HepG2 (cell line): Measurements from ENCODE around the gene PCSK7. TPM values are rescaled to one million over a fixed set of nuclear protein-coding genes. Genes with fewer than 3 reads are reported as not detected.
A peak's percentile ranks its signal among the peaks of the same experiment; 100 is the strongest.

Experiments
- ATAC-seq: fragments of 200-7000 bp; cut with Tn5 transposase; 3 replicates; pipeline ENCODE4 v1.9.1; 2020; ENCODE audit warnings: mild to moderate bottlenecking, moderate library complexity
- BruUV-seq: library from RNA; stranded (reverse); fragments of 400-500 nt; replicated peaks from 2 replicates; lab custom pipeline; 2021; lab: Mats Ljungman, UMichigan
- CTCF ChIA-PET: fragments of 300-600 bp; formaldehyde crosslinking; extraction: SDS; loops from one replicate; lab custom pipeline; 2021; ENCODE audit warnings: low total read pairs, inconsistent platforms, low intra/inter-chr PET ratio; lab: Yijun Ruan, JAX
- POLR2A ChIA-PET: fragments of 350-600 bp; sonication (Branson Sonifier 250); formaldehyde crosslinking; loops from one replicate; lab custom pipeline; 2020; ENCODE audit warnings: antibody characterized with exemption, inconsistent platforms; lab: Yijun Ruan, JAX
- DNase-seq: peaks from one replicate; pipeline ENCODE4 v3.0.0-alpha.2; 2015; ENCODE audit warnings: low spot score
- FAIRE-seq: peaks from 3 replicates; lab custom pipeline; 2011; peaks lifted over from hg19 to GRCh38; lab: Jason Lieb, UNC
- H2AFZ ChIP-seq: one replicate; pipeline ENCODE4 v1.6.1; 2011; ENCODE audit warnings: low read length, inconsistent platforms
- H3K27ac ChIP-seq: fragments of 300-600 bp; 3 replicates; pipeline ENCODE4 v1.8.0; 2011; ENCODE audit warnings: mixed run types, mild to moderate bottlenecking, mixed read lengths, low read length, inconsistent platforms; ENCODE audit not compliant: insufficient read depth; ENCODE audit errors: extremely low read length
- H3K27me3 ChIP-seq, 2 experiments: fragments of 200-600 bp in 1 of 2; 2 replicates in 1 of 2; 3 replicates in 1 of 2; pipeline versions ENCODE4 v1.6.0 to v1.8.0; 2011; ENCODE audit warnings: low read length in 2 of 2, mild to moderate bottlenecking in 2 of 2, moderate library complexity in 2 of 2, inconsistent platforms in 1 of 2; ENCODE audit not compliant: insufficient read depth in 2 of 2, control insufficient read depth in 1 of 2
- H3K36me3 ChIP-seq, 2 experiments: fragments of 200-600 bp in 1 of 2; replicated peaks in 1 of 2; 2 replicates in 1 of 2; 3 replicates in 1 of 2; pipeline versions ENCODE4 v1.5.1 to v1.8.0; 2011; ENCODE audit warnings: low read length in 2 of 2, inconsistent platforms in 1 of 2; ENCODE audit not compliant: insufficient read depth in 2 of 2, control insufficient read depth in 1 of 2
- H3K4me1 ChIP-seq: 2 replicates; pipeline ENCODE4 v1.5.1; 2012; ENCODE audit warnings: low read length, inconsistent platforms; ENCODE audit not compliant: insufficient read depth
- H3K4me2 ChIP-seq: 2 replicates; pipeline ENCODE4 v1.6.0; 2011; ENCODE audit warnings: low read depth, low read length, inconsistent platforms
- H3K4me3 ChIP-seq, 3 experiments: fragments of 200-600 bp in 1 of 3; sonication (generic), shearing (Covaris generic) in 1 of 3; replicated peaks in 1 of 3; 2 replicates each; pipeline ENCODE4 v1.5.1; 2011 to 2016; ENCODE audit warnings: low read length in 3 of 3, inconsistent platforms in 2 of 3, low read depth in 2 of 3, mild to moderate bottlenecking in 2 of 3, control low read depth in 1 of 3, mixed read lengths in 1 of 3; ENCODE audit not compliant: insufficient read depth in 1 of 3
- H3K79me2 ChIP-seq: one replicate; pipeline ENCODE4 v1.6.1; 2011; ENCODE audit warnings: low read length, inconsistent platforms; ENCODE audit not compliant: insufficient read depth
- H3K9ac ChIP-seq: 2 replicates; pipeline ENCODE4 v1.6.0; 2011; ENCODE audit warnings: mild to moderate bottlenecking, low read depth, low read length, inconsistent platforms; ENCODE audit not compliant: insufficient read depth
- H3K9me3 ChIP-seq: 2 replicates; pipeline ENCODE4 v1.5.1; 2012; ENCODE audit warnings: mild to moderate bottlenecking, low read length
- H4K20me1 ChIP-seq: 2 replicates; pipeline ENCODE4 v1.6.0; 2011; ENCODE audit warnings: inconsistent platforms, mild to moderate bottlenecking, low read length, moderate library complexity; ENCODE audit not compliant: insufficient read depth
- GABPB1 ChIP-seq: IDR thresholded peaks from 2 replicates; pipeline ENCODE4 v1.6.1; 2016; ENCODE audit warnings: mild to moderate bottlenecking, missing genetic modification reagents, moderate library complexity, missing compliant biosample characterization
- PAF1 ChIP-seq: IDR thresholded peaks from 2 replicates; pipeline ENCODE4 v1.6.1; 2016; ENCODE audit warnings: missing genetic modification reagents, missing compliant biosample characterization
- RBM22 ChIP-seq: fragments of 200-400 bp; formaldehyde crosslinking; optimal IDR thresholded peaks from 2 replicates; pipeline ENCODE3; 2017; ENCODE audit warnings: mild to moderate bottlenecking, low read length, moderate library complexity
- RORA ChIP-seq: sonication (generic); formaldehyde crosslinking; IDR thresholded peaks from 2 replicates; pipeline ENCODE4 v1.5.0; 2020; ENCODE audit warnings: mild to moderate bottlenecking, missing genetic modification reagents, moderate library complexity
- ZNF121 ChIP-seq: sonication (generic); formaldehyde crosslinking; IDR thresholded peaks from 2 replicates; pipeline ENCODE4 v1.5.0; 2020; ENCODE audit warnings: mild to moderate bottlenecking, missing genetic modification reagents
- WGBS: methylation state at CpG from one replicate; pipeline ENCODE4 v1.1.6; 2017; ENCODE audit warnings: low lambda C conversion rate; 5-methylcytosine and 5-hydroxymethylcytosine counted together
- in situ Hi-C: cut with HindIII; loops from 2 replicates; pipeline ENCODE4 v1.10.0; 2017; ENCODE audit warnings: low pct_unique_long_range_greater_than_20kb; ENCODE audit not compliant: extremely low pct_ligation_motif_present
- intact Hi-C: fragments of 100-400 bp; cut with micrococcal nuclease; formaldehyde crosslinking; loops from one replicate; pipeline ENCODE4 v1.10.0; 2022; ENCODE audit not compliant: unreplicated experiment
- polyA plus RNA-seq, 8 experiments: library from polyadenylated mRNA; depleted of rRNA in 3 of 8; stranded (reverse) in 7 of 8; unstranded in 1 of 8; fragments of >200 nt; fragmentation: Illumina TruSeq in 4 of 8; extraction: Trizol in 4 of 8; gene quantifications; 2 replicates each; pipeline versions ENCODE4 v1.2.1 to v1.2.3, GENCODE V29; 2011 to 2016; ENCODE audit warnings: low read depth in 4 of 8, missing spikeins in 1 of 8, mixed read lengths in 1 of 8; ENCODE audit not compliant: insufficient read depth in 1 of 8
- total RNA-seq, 5 experiments: library from RNA; depleted of rRNA; stranded (reverse); fragments of >200 nt; fragmentation: Illumina TruSeq; extraction: Trizol; gene quantifications; 2 replicates each; pipeline ENCODE4 v1.2.3, GENCODE V29; 2016; ENCODE audit warnings: low read depth in 1 of 5

PCSK7 gene
- total and polyA plus RNA-seq, 2 of the 13 experiments (the other 11 are each of a cell fraction or from before 2014, with no cell fraction given): 13.4 to 13.8 TPM

DNA sequence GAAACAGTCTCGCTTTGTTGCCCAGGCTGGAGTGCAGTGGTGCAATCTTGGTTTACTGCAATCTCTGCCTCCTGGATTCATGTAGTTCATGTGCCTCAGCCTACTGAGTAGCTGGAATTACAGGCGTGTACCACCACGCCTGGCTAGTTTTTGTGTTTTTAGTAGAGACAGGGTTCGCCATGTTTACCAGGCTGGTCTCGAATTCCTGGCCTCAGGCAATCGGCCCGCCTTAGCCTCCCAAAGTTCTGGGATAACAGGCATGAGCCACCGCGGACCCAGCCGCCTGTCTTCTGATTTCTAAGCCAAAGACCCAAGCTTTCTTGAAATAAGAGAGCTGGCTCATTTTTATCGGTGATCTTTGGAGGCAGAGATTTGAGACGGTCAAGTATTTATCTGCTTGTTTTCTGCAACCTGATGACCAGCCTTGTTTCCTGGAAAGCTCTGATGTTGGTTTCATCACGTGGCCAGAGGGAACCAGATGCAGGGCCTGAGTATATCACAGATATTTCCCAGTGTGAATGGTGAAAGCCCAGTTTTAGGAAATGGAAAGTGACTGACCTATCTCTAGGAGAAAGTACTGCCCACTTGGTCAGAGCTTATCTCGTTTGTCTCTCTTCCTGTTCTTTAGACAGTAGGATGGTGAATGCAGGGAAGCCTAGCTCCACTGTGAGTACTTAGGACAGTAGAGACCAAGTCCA lies 59.0 kb downstream of the PCSK7 start:
- Histone ChIP-seq H3K9me3 (no peaks in the 10 kb centered on the region), H3K36me3 (peaks cover 3 to 18% of the 10 kb centered on the region in 2 experiments; a peak in 4 of 5 replicates), H2AFZ (no peak overlapping the region), H3K27ac (no peak overlapping the region), H3K9ac (no peak overlapping the region), H3K4me2 (no peak overlapping the region), H3K79me2 (no peaks in the 10 kb centered on the region), H3K4me3 (no peak overlapping the region), H3K27me3 (no peaks in the 10 kb centered on the region)
- peak; percentile 26 for ATAC-seq
- ChIA-PET POLR2A (interaction anchor here (1.8 kb wide), 1 partner anchor 28 kb away, joined by 9 read pairs; the partner anchor contains the start of gene PAFAH1B2), CTCF (no interaction called here)
- DNase-seq: no peak
- no peak for FAIRE-seq
- 92% methylated on average over 14 of the region's 14 CpGs for WGBS
- intact Hi-C loops: no loop called here
- TF ChIP-seq PAF1 (CRISPR knock-in tag): peak; percentile 61; the same call in 1 of the 2 replicates
- peak; percentile 5 for TF ChIP-seq RBM22
- TF ChIP-seq RORA (CRISPR knock-in tag): no peak
- TF ChIP-seq, all 625 proteins: peak for 2
- no TSS peak for BruUV-seq
- peaks cover 23% of the 10 kb centered on the region for H3K4me1 ChIP-seq
- no peaks in the 10 kb centered on the region for H4K20me1 ChIP-seq
- in situ Hi-C loops: no loop called here

DNA sequence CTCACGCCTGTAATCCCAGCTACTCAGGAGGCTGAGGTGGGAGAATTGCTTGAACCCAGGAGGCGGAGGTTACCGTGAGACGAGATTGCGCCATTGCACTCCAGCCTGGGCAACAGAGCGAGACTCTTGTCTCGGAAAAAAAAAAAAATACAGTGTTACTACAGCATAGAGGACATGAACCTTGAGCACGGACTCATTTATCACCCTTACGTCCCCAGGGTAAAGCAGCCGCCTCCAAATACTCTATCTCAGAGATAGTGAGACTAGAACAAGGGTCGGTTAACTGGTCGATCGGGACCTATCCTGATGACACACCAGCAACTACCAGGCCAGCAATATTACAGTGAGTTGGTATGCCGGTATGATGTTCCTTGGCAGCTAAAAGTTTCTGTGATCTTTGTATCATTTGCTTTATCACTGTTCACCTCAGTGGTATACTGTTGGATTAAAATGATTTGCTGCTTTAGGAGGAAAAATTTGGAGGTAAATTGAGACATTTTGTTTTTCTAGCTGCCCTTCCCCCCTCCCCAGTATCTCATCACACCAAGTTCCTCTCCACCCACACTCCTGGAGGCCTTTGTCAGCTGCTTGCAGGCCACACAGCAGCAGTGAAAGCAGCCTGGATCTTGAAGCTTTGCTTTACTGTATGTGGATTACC lies 60.3 kb downstream of the PCSK7 start:
- peaks cover 19% of the 10 kb centered on the region; the same call in 1 of the 2 replicates for H3K4me1 ChIP-seq
- no peak overlapping the region for H3K27ac ChIP-seq
- H3K36me3 ChIP-seq: peaks cover 6 to 31% of the 10 kb centered on the region in 2 experiments; a peak in 4 of 5 replicates
- H3K9me3 ChIP-seq: no peaks in the 10 kb centered on the region
- H3K9ac ChIP-seq: no peak overlapping the region
- CTCF ChIA-PET: no interaction called here
- no peaks in the 10 kb centered on the region for H3K27me3 ChIP-seq
- no peaks in the 10 kb centered on the region for H4K20me1 ChIP-seq
- no peak overlapping the region for H3K4me3 ChIP-seq
- no peak for TF ChIP-seq GABPB1 (CRISPR knock-in tag)
- peak; percentile 53; the same call in 1 of the 2 replicates for TF ChIP-seq ZNF121
- TF ChIP-seq, all 625 proteins: peak for 1
- no peak overlapping the region for H3K4me2 ChIP-seq
- FAIRE-seq: no peak
- WGBS: 89% methylated on average over 13 of the region's 14 CpGs
- no peak for ATAC-seq
- H2AFZ ChIP-seq: no peak overlapping the region
- no peaks in the 10 kb centered on the region for H3K79me2 ChIP-seq
- POLR2A ChIA-PET: interaction anchor here (1.8 kb wide), 1 partner anchor 27 kb away, joined by 9 read pairs; the partner anchor contains the start of gene PAFAH1B2
- intact Hi-C loops (no loop called here), in situ Hi-C loops (no loop called here)
- no peak for DNase-seq
- BruUV-seq: no TSS peak
